H1 (cell line): ENCODE measurements around the gene IL31. TPM values are rescaled to one million over a fixed set of nuclear protein-coding genes. Genes with fewer than 3 reads are reported as not detected.

Experiments used
- CTCF ChIA-PET: fragments of 300-600 bp; sonication (Branson Sonifier 250); formaldehyde crosslinking; loops from one replicate; lab custom pipeline; 2021; ENCODE audit not compliant: partially characterized antibody; lab: Charles Lee
- POLR2A ChIA-PET: fragments of 300-600 bp; sonication (Branson Sonifier 250); formaldehyde crosslinking; loops from one replicate; lab custom pipeline; 2021; ENCODE audit warnings: inconsistent platforms; ENCODE audit not compliant: partially characterized antibody; lab: Charles Lee
- DNase-seq, 2 experiments: peaks; one replicate each; pipeline versions ENCODE4 v3.0.0 to v3.0.0-alpha.2; 2010 to 2022; ENCODE audit warnings: low spot score in 2 of 2, low read depth in 1 of 2, mixed read lengths in 1 of 2
- FAIRE-seq: peaks from 2 replicates; lab custom pipeline; 2011; peaks lifted over from hg19 to GRCh38; lab: Jason Lieb, UNC
- H2AFZ ChIP-seq: 2 replicates; pipeline ENCODE4 v1.8.1; 2012; ENCODE audit warnings: low read length, inconsistent platforms
- H2AK5ac ChIP-seq: 2 replicates; pipeline ENCODE4 v1.6.1; 2013; ENCODE audit warnings: low read depth, low read length
- H2BK120ac ChIP-seq: replicated peaks from 2 replicates; pipeline ENCODE3; 2013; ENCODE audit warnings: low read depth, low read length, inconsistent platforms
- H2BK12ac ChIP-seq: 2 replicates; pipeline ENCODE4 v1.6.1; 2013; ENCODE audit warnings: low read depth, low read length
- H2BK15ac ChIP-seq: 2 replicates; pipeline ENCODE4 v1.6.1; 2013; ENCODE audit warnings: low read length
- H2BK20ac ChIP-seq: 2 replicates; pipeline ENCODE4 v1.6.1; 2013; ENCODE audit warnings: low read length
- H2BK5ac ChIP-seq: 2 replicates; pipeline ENCODE4 v1.6.1; 2013; ENCODE audit warnings: low read depth, low read length
- H3K14ac ChIP-seq: 2 replicates; pipeline ENCODE4 v1.6.1; 2013; ENCODE audit warnings: inconsistent platforms; ENCODE audit not compliant: insufficient read length
- H3K18ac ChIP-seq: 2 replicates; pipeline ENCODE4 v1.6.1; 2013; ENCODE audit warnings: low read length; ENCODE audit errors: extremely low read depth
- H3K23ac ChIP-seq: 2 replicates; pipeline ENCODE4 v1.6.1; 2013; ENCODE audit warnings: inconsistent platforms; ENCODE audit not compliant: insufficient read length
- H3K23me2 ChIP-seq: 2 replicates; pipeline ENCODE4 v1.6.1; 2013; ENCODE audit warnings: low read depth, low read length
- H3K27ac ChIP-seq: 2 replicates; pipeline ENCODE4 v1.6.1; 2011; ENCODE audit warnings: low read depth, low read length, inconsistent platforms
- H3K27me3 ChIP-seq, 4 experiments: replicated peaks in 1 of 4; 1 replicate in 1 of 4; 2 replicates in 3 of 4; pipeline versions ENCODE4 v1.6.1 to v1.8.1; 2011 to 2013; ENCODE audit warnings: low read length in 3 of 4, mild to moderate bottlenecking in 3 of 4, inconsistent platforms in 2 of 4, mixed read lengths in 2 of 4, moderate library complexity in 1 of 4; ENCODE audit not compliant: control insufficient read depth in 3 of 4, insufficient read depth in 3 of 4; ENCODE audit errors: extremely low read depth in 1 of 4
- H3K36me3 ChIP-seq, 4 experiments: 2 replicates each; pipeline versions ENCODE4 v1.6.1 to v1.8.1; 2011 to 2013; ENCODE audit warnings: mild to moderate bottlenecking in 4 of 4, low read length in 3 of 4, moderate library complexity in 2 of 4, control low read depth in 1 of 4, inconsistent platforms in 1 of 4; ENCODE audit not compliant: insufficient read depth in 4 of 4, control insufficient read depth in 2 of 4
- H3K4ac ChIP-seq: replicated peaks from 2 replicates; pipeline ENCODE3; 2013; ENCODE audit warnings: low read length, low read depth, mixed read lengths, inconsistent platforms; ENCODE audit not compliant: insufficient read length
- H3K4me1 ChIP-seq, 4 experiments: replicated peaks in 1 of 4; 1 replicate in 1 of 4; 2 replicates in 3 of 4; pipeline versions ENCODE4 v1.6.1 to v1.8.1; 2011 to 2013; ENCODE audit warnings: low read length in 3 of 4, inconsistent platforms in 2 of 4, mixed read lengths in 1 of 4; ENCODE audit not compliant: insufficient read depth in 4 of 4, control insufficient read depth in 3 of 4
- H3K4me2 ChIP-seq, 2 experiments: 2 replicates each; pipeline versions ENCODE4 v1.6.1 to v1.8.1; 2011 to 2013; ENCODE audit warnings: low read depth in 2 of 2, low read length in 2 of 2, control low read depth in 1 of 2, inconsistent platforms in 1 of 2, mild to moderate bottlenecking in 1 of 2; ENCODE audit not compliant: insufficient read depth in 1 of 2
- H3K4me3 ChIP-seq, 4 experiments: fragments of 200-600, 300-600 bp in 1 of 4; sonication (generic), shearing (Covaris generic), sonication (Bioruptor Twin) in 1 of 4; 2 replicates each; pipeline versions ENCODE4 v1.5.1 to v1.8.1; 2011 to 2016; ENCODE audit warnings: low read length in 4 of 4, low read depth in 3 of 4, control low read depth in 2 of 4, inconsistent platforms in 2 of 4, mild to moderate bottlenecking in 2 of 4, mixed read lengths in 1 of 4, moderate library complexity in 1 of 4; ENCODE audit not compliant: insufficient read depth in 2 of 4; ENCODE audit errors: extremely low read depth in 1 of 4
- H3K56ac ChIP-seq: replicated peaks from 2 replicates; pipeline ENCODE3; 2013; ENCODE audit warnings: low read depth, mild to moderate bottlenecking, mixed read lengths, low read length, inconsistent platforms; ENCODE audit not compliant: insufficient read length
- H3K79me1 ChIP-seq: 2 replicates; pipeline ENCODE4 v1.6.1; 2013; ENCODE audit warnings: low read depth, low read length, control low read depth
- H3K79me2 ChIP-seq, 2 experiments: 2 replicates each; pipeline versions ENCODE4 v1.6.1 to v1.8.1; 2012 to 2013; ENCODE audit warnings: low read length in 2 of 2, mild to moderate bottlenecking in 2 of 2, inconsistent platforms in 1 of 2; ENCODE audit not compliant: insufficient read depth in 2 of 2, control insufficient read depth in 1 of 2
- H3K9ac ChIP-seq, 4 experiments: replicated peaks in 1 of 4; 1 replicate in 1 of 4; 2 replicates in 3 of 4; pipeline versions ENCODE4 v1.6.1 to v1.8.1; 2011 to 2013; ENCODE audit warnings: low read depth in 3 of 4, low read length in 3 of 4, control low read depth in 2 of 4, mild to moderate bottlenecking in 2 of 4, moderate library complexity in 2 of 4, inconsistent platforms in 1 of 4; ENCODE audit errors: extremely low read depth in 1 of 4
- H3K9me3 ChIP-seq, 2 experiments: 2 replicates each; pipeline versions ENCODE4 v1.6.1 to v1.8.1; 2012 to 2013; ENCODE audit warnings: mild to moderate bottlenecking in 2 of 2, moderate library complexity in 2 of 2, control low read depth in 1 of 2, inconsistent platforms in 1 of 2, low read depth in 1 of 2, low read length in 1 of 2, mixed read lengths in 1 of 2; ENCODE audit not compliant: insufficient read depth in 2 of 2
- H4K20me1 ChIP-seq, 2 experiments: replicated peaks in 1 of 2; 2 replicates each; pipeline versions ENCODE3 to v1.8.1; 2011 to 2013; ENCODE audit warnings: inconsistent platforms in 2 of 2, low read length in 2 of 2, mild to moderate bottlenecking in 1 of 2; ENCODE audit not compliant: insufficient read depth in 2 of 2, control insufficient read depth in 1 of 2
- H4K5ac ChIP-seq: 2 replicates; pipeline ENCODE4 v1.6.1; 2013; ENCODE audit warnings: low read length, low read depth, mixed read lengths, inconsistent platforms; ENCODE audit not compliant: insufficient read length
- H4K8ac ChIP-seq: 2 replicates; pipeline ENCODE4 v1.8.0; 2013; ENCODE audit warnings: mild to moderate bottlenecking, moderate library complexity, low read length, inconsistent platforms; ENCODE audit not compliant: insufficient read depth; ENCODE audit errors: extremely low read depth
- H4K91ac ChIP-seq: replicated peaks from 2 replicates; pipeline ENCODE3; 2013; ENCODE audit warnings: low read length, mixed read lengths, inconsistent platforms; ENCODE audit not compliant: insufficient read length
- ASH2L ChIP-seq: fragments of 200-600, 300-600 bp; sonication (generic); IDR thresholded peaks from one replicate; pipeline ENCODE4 v1.7.1; 2017; ENCODE audit warnings: low read length
- ATF3 ChIP-seq: IDR thresholded peaks from 2 replicates; pipeline ENCODE4 v1.6.1; 2011; ENCODE audit warnings: low read depth, mild to moderate bottlenecking, low read length; ENCODE audit not compliant: insufficient read depth
- BACH1 ChIP-seq: IDR thresholded peaks from 2 replicates; pipeline ENCODE4 v1.6.1; 2012; ENCODE audit warnings: low read length, improper control_type of control experiment
- CTCF ChIP-seq, 3 experiments: IDR thresholded peaks; 1 replicate in 2 of 3; 2 replicates in 1 of 3; pipeline versions ENCODE4 v1.5.1 to v1.6.1; 2011; ENCODE audit warnings: low read length in 3 of 3, mild to moderate bottlenecking in 3 of 3, inconsistent platforms in 2 of 3, low read depth in 1 of 3, moderate library complexity in 1 of 3; ENCODE audit not compliant: insufficient read depth in 1 of 3; ENCODE audit errors: control extremely low read depth in 1 of 3
- HDAC2 ChIP-seq, 2 experiments: fragments of 300-600 bp in 1 of 2; sonication (generic) in 1 of 2; IDR thresholded peaks; 2 replicates each; pipeline ENCODE4 v1.6.1; 2011 to 2012; ENCODE audit warnings: low read depth in 2 of 2, low read length in 2 of 2, mild to moderate bottlenecking in 2 of 2, moderate library complexity in 2 of 2, borderline replicate concordance in 1 of 2, inconsistent platforms in 1 of 2
- HDAC6 ChIP-seq: IDR thresholded peaks from one replicate; pipeline ENCODE4 v1.7.1; 2012; ENCODE audit warnings: low read depth, mild to moderate bottlenecking, inconsistent platforms, low read length, moderate library complexity
- TAF1 ChIP-seq: IDR thresholded peaks from 2 replicates; pipeline ENCODE4 v1.6.1; 2011; ENCODE audit warnings: mild to moderate bottlenecking, low read depth, low read length
- WGBS, 2 experiments: shearing (Covaris generic) in 1 of 2; methylation state at CpG; one replicate each; pipeline versions ENCODE4 v1.1.6 to v1.1.7; 2013 to 2015; ENCODE audit warnings: low lambda C conversion rate in 2 of 2, mixed read lengths in 2 of 2, inconsistent platforms in 1 of 2, low coverage in 1 of 2, missing lambda C conversion rate in 1 of 2; ENCODE audit not compliant: insufficient replicate concordance in 2 of 2, insufficient coverage in 1 of 2, insufficient read length in 1 of 2; ENCODE audit errors: extremely low coverage in 1 of 2, missing lambda C conversion rate in 1 of 2; 5-methylcytosine and 5-hydroxymethylcytosine counted together
- long read RNA-seq, 2 experiments: library from RNA in 1 of 2; library from capped mRNA in 1 of 2; stranded (forward); transcript quantifications; one replicate each; pipeline ENCODE4 v2.0.0, GENCODE V29; 2021; ENCODE audit warnings: inconsistent platforms in 1 of 2
- polyA minus RNA-seq, 3 experiments: library from RNA; depleted of rRNA, polyadenylated mRNA; stranded (reverse); fragments of >200 nt; gene quantifications; 1 replicate in 2 of 3; 2 replicates in 1 of 3; pipeline ENCODE4 v1.2.3, GENCODE V29; 2011
- polyA plus RNA-seq, 7 experiments: library from polyadenylated mRNA; depleted of rRNA in 3 of 7; stranded (reverse) in 5 of 7; unstranded in 2 of 7; fragments of >200 nt in 5 of 7; fragments of 200-250 nt in 2 of 7; gene quantifications; 1 replicate in 5 of 7; 2 replicates in 1 of 7; 4 replicates in 1 of 7; pipeline versions ENCODE4 v1.2.1 to v1.2.3, GENCODE V29; 2011 to 2013; ENCODE audit warnings: missing spikeins in 2 of 7, mixed read lengths in 2 of 7
- total RNA-seq: library from RNA; stranded (reverse); fragmentation: NEBNext Ultra II Directional; extraction: Animal tissue kit (Norgen Biotek cat#: 25700); gene quantifications from 2 replicates; pipeline ENCODE4 v1.2.1, GENCODE V29; 2021

Gene IL31
- total RNA-seq (not detected in 2 replicates), polyA plus RNA-seq (2011; rRNA removed) (not detected in 2 replicates), polyA minus RNA-seq (2011; rRNA and poly(A)+ RNA removed) (not detected in 2 replicates)
- not detected for polyA plus RNA-seq (2011; cell fraction: cytosol; rRNA removed)
- polyA plus RNA-seq (2011; cell fraction: nucleus; rRNA removed): not detected
- not detected in 4 replicates for polyA plus RNA-seq (2012, experiment 1 of 2)
- polyA plus RNA-seq (2012, experiment 2 of 2): not detected
- polyA plus RNA-seq (2013, experiment 1 of 2): not detected
- not detected for polyA plus RNA-seq (2013, experiment 2 of 2)
- not detected for polyA minus RNA-seq (2011; cell fraction: cytosol; rRNA and poly(A)+ RNA removed)
- not detected for polyA minus RNA-seq (2011; cell fraction: nucleus; rRNA and poly(A)+ RNA removed)
- long read RNA-seq, experiment 1: 0 reads
- long read RNA-seq, experiment 2: 0 reads

- H2BK120ac ChIP-seq: no peak within 1 kb of the TSS
- ChIA-PET CTCF (interaction anchor here (0.7 to 3.1 kb wide), 2 partner anchors 17 to 19 kb away, joined by 3 to 17 read pairs; no protein-coding TSS in a partner anchor), POLR2A (no interaction called here)
- no peak within 1 kb of the TSS for H2AK5ac ChIP-seq
- no peak within 1 kb of the TSS for H2AFZ ChIP-seq
- no peak within 1 kb of the TSS for H3K4ac ChIP-seq
- H4K5ac ChIP-seq: no peak within 1 kb of the TSS
- no peaks in the 10 kb centered on the region for H3K4me1 ChIP-seq
- peaks cover 0 to 3% (median 0%) of the 10 kb centered on the region in 4 experiments; a peak in 1 of 7 replicates for H3K27me3 ChIP-seq
- H3K27ac ChIP-seq: no peak within 1 kb of the TSS
- no peak within 1 kb of the TSS for H3K14ac ChIP-seq
- H2BK5ac ChIP-seq: no peak within 1 kb of the TSS
- no peak within 1 kb of the TSS for H3K9ac ChIP-seq
- H3K23me2 ChIP-seq: no peaks in the 10 kb centered on the region; the same call in 1 of the 2 replicates
- H3K79me2 ChIP-seq: no peaks in the 10 kb centered on the region
- DNase-seq: no peak
- no peak within 1 kb of the TSS for H3K18ac ChIP-seq
- no peak within 1 kb of the TSS for H4K91ac ChIP-seq
- no peak within 1 kb of the TSS for H2BK15ac ChIP-seq
- no peak for FAIRE-seq
- H3K23ac ChIP-seq: no peak within 1 kb of the TSS
- H3K79me1 ChIP-seq: no peaks in the 10 kb centered on the region
- H3K9me3 ChIP-seq: no peaks in the 10 kb centered on the region
- H2BK20ac ChIP-seq: no peak within 1 kb of the TSS
- peak within 1 kb of the TSS; percentile 66; the same call in 1 of the 2 replicates for H4K8ac ChIP-seq
- no peak within 1 kb of the TSS for H3K4me2 ChIP-seq
- no peaks in the 10 kb centered on the region for H3K36me3 ChIP-seq
- no peak within 1 kb of the TSS for H3K56ac ChIP-seq
- H4K20me1 ChIP-seq: no peaks in the 10 kb centered on the region
- no peak within 1 kb of the TSS for H3K4me3 ChIP-seq
- no peak within 1 kb of the TSS for H2BK12ac ChIP-seq
- whole genome bisulfite sequencing, 2 experiments: 94% methylated on average over 17 of the region's 17 CpGs; no CpG with 5 or more reads in 1 of the 2 experiments
- TF ChIP-seq BACH1: no peak
- no peak for TF ChIP-seq HDAC6
- no peak for TF ChIP-seq TAF1
- no peak for TF ChIP-seq ATF3
- TF ChIP-seq ASH2L: no peak
- no peak for TF ChIP-seq HDAC2 (IDR thresholded peaks at IDR 0.05; ENCODE audit: borderline replicate concordance in 1 of 2, low read depth in 2 of 2, low read length in 2 of 2)
- TF ChIP-seq CTCF (IDR thresholded peaks at IDR 0.05; ENCODE audit: control extremely low read depth in 1 of 3, insufficient read depth in 1 of 3, low read depth in 1 of 3, low read length in 3 of 3): no peak
Measured at GRCh38 chr12:122174155-122174845, at the start of gene IL31. IL31 (minus strand) TSS chr12:122174221; CDS start chr12:122174172, 49 bp downstream.
